Fibroblast of mammary gland (primary cell): ENCODE data around the gene IL12B.
A peak's percentile ranks its signal among the peaks of the same experiment; 100 is the strongest.
"Not testable (repeated sequence)": the region's sequence is repeated elsewhere in the genome, so short reads cannot be mapped to it uniquely, and the experiment has no call there.

Source experiments
- DNase-seq: peaks from one replicate; pipeline ENCODE4 v3.0.0-alpha.2; 2010; ENCODE audit warnings: low read depth
- H3K4me3 ChIP-seq: 2 replicates; pipeline ENCODE4 v1.5.1; 2011; ENCODE audit warnings: low read depth, mild to moderate bottlenecking, low read length, moderate library complexity; ENCODE audit not compliant: control insufficient read depth
- TF ChIP-seq, protein P1 (sequence below): conservative IDR thresholded peaks from 2 replicates; pipeline ENCODE4 v1.5.1; 2011; ENCODE audit warnings: low read depth, low read length, inconsistent platforms; ENCODE audit not compliant: control insufficient read depth, insufficient read depth

The IL12B gene

GRCh38 chr5:159290741-159291140 lies 39.5 kb downstream of the IL12B start:
- no peak for DNase-seq
- H3K4me3 ChIP-seq = no peak overlapping the region
- TF ChIP-seq, protein P1, sequence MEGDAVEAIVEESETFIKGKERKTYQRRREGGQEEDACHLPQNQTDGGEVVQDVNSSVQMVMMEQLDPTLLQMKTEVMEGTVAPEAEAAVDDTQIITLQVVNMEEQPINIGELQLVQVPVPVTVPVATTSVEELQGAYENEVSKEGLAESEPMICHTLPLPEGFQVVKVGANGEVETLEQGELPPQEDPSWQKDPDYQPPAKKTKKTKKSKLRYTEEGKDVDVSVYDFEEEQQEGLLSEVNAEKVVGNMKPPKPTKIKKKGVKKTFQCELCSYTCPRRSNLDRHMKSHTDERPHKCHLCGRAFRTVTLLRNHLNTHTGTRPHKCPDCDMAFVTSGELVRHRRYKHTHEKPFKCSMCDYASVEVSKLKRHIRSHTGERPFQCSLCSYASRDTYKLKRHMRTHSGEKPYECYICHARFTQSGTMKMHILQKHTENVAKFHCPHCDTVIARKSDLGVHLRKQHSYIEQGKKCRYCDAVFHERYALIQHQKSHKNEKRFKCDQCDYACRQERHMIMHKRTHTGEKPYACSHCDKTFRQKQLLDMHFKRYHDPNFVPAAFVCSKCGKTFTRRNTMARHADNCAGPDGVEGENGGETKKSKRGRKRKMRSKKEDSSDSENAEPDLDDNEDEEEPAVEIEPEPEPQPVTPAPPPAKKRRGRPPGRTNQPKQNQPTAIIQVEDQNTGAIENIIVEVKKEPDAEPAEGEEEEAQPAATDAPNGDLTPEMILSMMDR = no peak

DNA sequence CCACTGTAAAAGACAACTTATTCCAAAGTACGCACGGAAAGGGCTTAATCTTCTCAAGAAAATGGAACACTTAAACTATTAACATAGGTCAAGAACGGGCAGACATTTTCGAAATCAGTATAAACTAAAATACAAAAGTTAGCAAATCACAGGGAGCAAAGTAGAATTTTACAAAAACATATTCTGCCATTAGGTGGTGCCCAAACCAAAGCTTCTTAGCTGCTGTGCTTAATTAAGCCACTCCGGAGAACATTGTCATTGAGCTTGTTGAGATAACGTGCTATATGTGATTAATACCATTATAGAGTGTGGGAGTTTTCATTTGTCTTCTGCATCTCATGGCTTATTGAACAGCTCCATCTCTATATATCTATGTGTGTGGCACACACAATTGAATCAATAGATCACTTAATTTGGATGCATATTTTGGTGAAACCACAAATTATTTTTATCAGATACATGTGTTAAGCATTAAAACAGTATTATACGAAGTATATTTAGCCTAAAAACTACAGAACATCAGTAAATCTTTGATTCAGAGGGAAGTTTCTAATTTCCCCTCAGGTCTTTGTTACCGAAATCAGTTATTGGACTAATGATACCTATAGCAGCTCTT lies 43.8 kb downstream of the IL12B start:
- peak; percentile 56 for DNase-seq
- no peak overlapping the region for H3K4me3 ChIP-seq
- TF ChIP-seq, protein P1 = peak; percentile 58

GRCh38 chr5:159274676-159275075 lies 55.6 kb downstream of the IL12B start:
- DNase-seq = no peak
- no peak overlapping the region for H3K4me3 ChIP-seq
- TF ChIP-seq, protein P1 = no peak

- H3K4me3 ChIP-seq = no peak overlapping the region
- TF ChIP-seq, protein P1 = no peak
- no peak for DNase-seq
These were observed 56.4 kb downstream of the IL12B start for GRCh38 chr5:159273923-159274322.

- no peak for DNase-seq
- TF ChIP-seq, protein P1 = no peak
- H3K4me3 ChIP-seq = no peak overlapping the region
These were observed 60.6 kb downstream of the IL12B start for GRCh38 chr5:159269723-159270122.

DNA sequence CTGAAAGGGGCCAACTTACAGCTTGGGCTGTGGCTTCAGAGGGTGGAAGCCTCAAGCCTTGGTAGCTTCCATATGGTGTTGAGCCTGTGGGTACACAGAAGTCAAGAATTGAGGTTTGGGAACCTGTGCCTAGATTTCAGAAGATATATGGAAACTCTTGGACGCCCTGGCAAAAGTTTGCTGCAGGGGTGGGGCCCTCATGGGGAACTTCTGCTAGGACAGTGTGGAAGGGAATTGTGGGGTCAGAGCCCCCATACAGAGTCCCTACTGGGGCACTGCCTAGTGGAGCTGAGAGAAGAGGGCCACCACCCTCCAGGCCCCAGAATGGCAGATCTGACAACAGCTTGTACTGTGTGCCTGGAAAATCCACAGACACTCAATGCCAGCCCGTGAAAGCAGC lies 63.5 kb downstream of the IL12B start:
- H3K4me3 ChIP-seq, DNase-seq: not testable (repeated sequence)
